ENCODE measurements around the gene CTNNA3.

The CTNNA3 gene

DNA sequence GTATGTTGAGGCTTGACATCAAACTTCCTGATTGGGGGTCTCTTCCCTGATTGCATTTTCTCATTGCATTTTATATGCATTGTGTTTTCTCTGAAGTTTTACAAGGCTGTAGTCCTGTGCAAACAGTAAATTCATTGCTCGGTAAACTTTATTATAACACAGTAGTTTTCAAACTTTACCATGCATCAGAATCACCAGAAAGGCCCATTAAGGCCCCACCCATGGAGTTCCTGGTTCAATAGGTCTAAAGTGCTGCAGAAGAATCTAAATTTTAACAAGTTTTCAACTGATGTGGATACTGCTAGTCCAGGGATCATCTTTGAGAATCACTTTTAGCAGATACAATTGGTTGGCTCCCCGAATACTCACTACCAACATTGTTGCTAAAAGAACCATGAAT is 1404.9 kb downstream of the CTNNA3 start:
- no peak overlapping the region for H3K4me3 ChIP-seq (ENCODE audit: low read depth in 1 of 2, low read length in 2 of 2)
- no peaks in the 10 kb centered on the region for H3K27me3 ChIP-seq (ENCODE audit: control insufficient read depth in 1 of 2, insufficient read depth in 2 of 2, low read length in 2 of 2)
- no peak overlapping the region for H3K9ac ChIP-seq (ENCODE audit: low read depth in 1 of 2, low read length in 2 of 2)
- H3K4me1 ChIP-seq (ENCODE audit: control insufficient read depth in 1 of 2, insufficient read depth in 2 of 2, low read length in 2 of 2) = no peaks in the 10 kb centered on the region
- H3K36me3 ChIP-seq (ENCODE audit: control insufficient read depth in 1 of 2, insufficient read depth in 2 of 2, low read length in 2 of 2) = no peaks in the 10 kb centered on the region
- H3K27ac ChIP-seq (ENCODE audit: low read depth, low read length) = no peak overlapping the region
- no peaks in the 10 kb centered on the region for H3K9me3 ChIP-seq (ENCODE audit: control insufficient read depth in 1 of 2, low read length in 2 of 2)

DNA sequence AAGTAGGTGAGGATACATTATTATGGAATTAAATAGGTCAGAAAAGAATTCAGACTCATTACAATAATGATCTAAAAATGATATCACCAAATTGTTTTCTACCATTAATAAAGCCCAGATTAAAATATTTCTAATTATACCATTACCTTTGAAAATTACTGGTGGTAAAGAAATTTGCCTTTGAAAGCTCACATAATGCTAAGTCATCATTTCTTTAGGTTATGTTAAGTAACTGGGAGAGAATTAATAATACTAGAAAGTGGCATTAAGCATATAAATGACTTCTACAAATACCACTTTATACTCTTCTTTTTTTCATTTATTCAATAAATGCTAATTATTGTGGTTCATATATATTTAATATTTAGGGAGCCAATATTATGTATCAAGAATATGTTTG is 1411.4 kb downstream of the CTNNA3 start:
- Histone ChIP-seq H3K9ac (ENCODE audit: low read depth in 1 of 2, low read length in 2 of 2) (no peak overlapping the region), H3K27ac (ENCODE audit: low read depth, low read length) (no peak overlapping the region), H3K4me3 (ENCODE audit: low read depth in 1 of 2, low read length in 2 of 2) (no peak overlapping the region), H3K4me1 (ENCODE audit: control insufficient read depth in 1 of 2, insufficient read depth in 2 of 2, low read length in 2 of 2) (no peaks in the 10 kb centered on the region), H3K9me3 (ENCODE audit: control insufficient read depth in 1 of 2, low read length in 2 of 2) (no peaks in the 10 kb centered on the region), H3K36me3 (ENCODE audit: control insufficient read depth in 1 of 2, insufficient read depth in 2 of 2, low read length in 2 of 2) (no peaks in the 10 kb centered on the region), H3K27me3 (ENCODE audit: control insufficient read depth in 1 of 2, insufficient read depth in 2 of 2, low read length in 2 of 2) (no peaks in the 10 kb centered on the region)

DNA sequence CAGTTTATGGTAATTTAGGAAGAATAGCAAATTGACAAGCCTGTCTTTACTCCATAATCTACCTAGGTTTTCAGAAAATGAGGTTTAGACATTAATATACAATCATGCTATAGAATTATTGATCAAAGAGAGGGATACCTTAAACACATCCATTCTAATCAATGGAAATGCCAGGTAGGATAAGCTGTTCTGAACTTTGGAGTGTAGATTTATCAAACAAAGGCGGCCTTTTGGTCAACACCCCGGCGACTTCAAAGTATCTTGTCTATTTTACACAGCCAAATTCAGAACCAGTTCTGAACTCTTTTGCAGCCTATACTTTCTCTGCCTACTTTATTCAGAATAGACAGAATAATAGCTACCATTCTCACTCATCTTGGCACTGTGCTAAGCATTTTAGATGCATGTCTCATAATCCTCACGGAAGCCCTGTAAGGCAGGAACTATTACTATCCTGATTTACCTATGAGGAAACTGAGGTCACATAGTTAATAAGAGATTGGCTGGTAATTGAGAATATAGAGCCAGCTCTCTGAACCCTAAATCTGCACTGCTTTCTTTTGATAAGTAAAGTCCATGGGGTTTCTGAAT is 1412.0 kb downstream of the CTNNA3 start:
- Histone ChIP-seq H3K4me1 (ENCODE audit: control insufficient read depth in 1 of 2, insufficient read depth in 2 of 2, low read length in 2 of 2) (no peaks in the 10 kb centered on the region), H3K4me3 (ENCODE audit: low read depth in 1 of 2, low read length in 2 of 2) (no peak overlapping the region), H3K27ac (ENCODE audit: low read depth, low read length) (no peak overlapping the region), H3K9me3 (ENCODE audit: control insufficient read depth in 1 of 2, low read length in 2 of 2) (no peaks in the 10 kb centered on the region), H3K27me3 (ENCODE audit: control insufficient read depth in 1 of 2, insufficient read depth in 2 of 2, low read length in 2 of 2) (no peaks in the 10 kb centered on the region), H3K36me3 (ENCODE audit: control insufficient read depth in 1 of 2, insufficient read depth in 2 of 2, low read length in 2 of 2) (no peaks in the 10 kb centered on the region), H3K9ac (ENCODE audit: low read depth in 1 of 2, low read length in 2 of 2) (no peak overlapping the region)

DNA sequence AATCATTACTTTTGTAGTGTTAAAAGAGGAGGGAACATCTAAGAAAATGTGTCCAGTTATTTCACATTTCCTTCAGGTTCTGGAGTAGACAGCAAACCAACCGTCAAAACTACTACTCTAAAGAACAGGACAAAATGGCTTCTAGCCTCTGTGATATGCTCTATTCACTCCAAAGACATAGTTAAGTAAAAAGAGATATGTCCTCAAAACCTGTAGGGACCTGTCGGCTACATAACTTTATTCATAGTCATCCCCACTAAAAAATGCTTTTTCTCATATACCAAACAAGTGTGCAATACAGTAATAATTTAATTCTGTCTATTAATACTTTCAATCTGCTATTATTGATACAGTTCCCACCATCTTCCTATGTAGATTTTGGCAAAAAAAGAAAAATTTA is 1412.9 kb downstream of the CTNNA3 start:
- H3K36me3 ChIP-seq (ENCODE audit: control insufficient read depth in 1 of 2, insufficient read depth in 2 of 2, low read length in 2 of 2) = no peaks in the 10 kb centered on the region
- H3K9ac ChIP-seq (ENCODE audit: low read depth in 1 of 2, low read length in 2 of 2) = no peak overlapping the region
- no peak overlapping the region for H3K27ac ChIP-seq (ENCODE audit: low read depth, low read length)
- no peaks in the 10 kb centered on the region for H3K4me1 ChIP-seq (ENCODE audit: control insufficient read depth in 1 of 2, insufficient read depth in 2 of 2, low read length in 2 of 2)
- H3K9me3 ChIP-seq (ENCODE audit: control insufficient read depth in 1 of 2, low read length in 2 of 2) = no peaks in the 10 kb centered on the region
- no peaks in the 10 kb centered on the region for H3K27me3 ChIP-seq (ENCODE audit: control insufficient read depth in 1 of 2, insufficient read depth in 2 of 2, low read length in 2 of 2)
- H3K4me3 ChIP-seq (ENCODE audit: low read depth in 1 of 2, low read length in 2 of 2) = no peak overlapping the region

DNA sequence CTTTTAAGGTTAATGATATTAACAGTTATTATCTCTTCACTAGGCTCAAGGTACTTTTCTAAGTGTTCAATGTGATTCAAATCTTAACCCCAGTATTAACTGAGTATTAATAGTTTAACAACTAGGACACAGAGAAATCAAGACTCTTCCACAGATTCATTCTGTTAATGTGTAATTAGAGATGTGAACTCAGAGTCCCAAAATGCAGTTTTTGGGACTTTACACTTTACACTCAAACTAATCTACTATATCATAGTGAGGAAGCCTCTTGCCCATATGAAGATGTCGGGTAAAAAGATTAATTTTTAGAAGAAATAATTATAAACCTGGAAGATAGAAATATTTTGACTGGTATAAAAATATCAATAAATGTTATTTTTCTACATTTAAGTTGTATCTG is 1414.7 kb downstream of the CTNNA3 start:
- Histone ChIP-seq H3K27me3 (ENCODE audit: control insufficient read depth in 1 of 2, insufficient read depth in 2 of 2, low read length in 2 of 2) (no peaks in the 10 kb centered on the region), H3K27ac (ENCODE audit: low read depth, low read length) (no peak overlapping the region), H3K36me3 (ENCODE audit: control insufficient read depth in 1 of 2, insufficient read depth in 2 of 2, low read length in 2 of 2) (no peaks in the 10 kb centered on the region), H3K4me1 (ENCODE audit: control insufficient read depth in 1 of 2, insufficient read depth in 2 of 2, low read length in 2 of 2) (no peaks in the 10 kb centered on the region), H3K9ac (ENCODE audit: low read depth in 1 of 2, low read length in 2 of 2) (no peak overlapping the region), H3K9me3 (ENCODE audit: control insufficient read depth in 1 of 2, low read length in 2 of 2) (no peaks in the 10 kb centered on the region), H3K4me3 (ENCODE audit: low read depth in 1 of 2, low read length in 2 of 2) (no peak overlapping the region)

DNA sequence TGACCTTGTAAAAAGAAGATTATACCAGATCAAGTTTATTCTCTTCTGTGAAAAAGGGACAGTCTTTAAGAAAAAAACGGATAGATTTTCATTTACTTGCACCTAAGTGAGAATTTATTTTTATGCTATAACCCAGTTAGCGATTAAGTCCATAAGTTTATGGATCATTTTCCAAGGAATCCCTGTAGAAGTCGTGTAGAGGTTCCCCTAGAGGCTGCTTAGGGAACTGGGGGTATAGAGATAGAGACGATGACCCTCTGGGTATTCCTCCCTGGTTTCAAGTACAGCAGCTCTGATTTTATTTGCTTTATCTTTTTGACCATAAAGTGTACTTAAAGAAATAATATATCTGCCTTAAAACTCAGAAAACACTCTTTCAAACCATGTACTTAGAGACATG is 1418.5 kb downstream of the CTNNA3 start:
- H3K27me3 ChIP-seq (ENCODE audit: control insufficient read depth in 1 of 2, insufficient read depth in 2 of 2, low read length in 2 of 2) = no peaks in the 10 kb centered on the region
- no peak overlapping the region for H3K27ac ChIP-seq (ENCODE audit: low read depth, low read length)
- H3K4me1 ChIP-seq (ENCODE audit: control insufficient read depth in 1 of 2, insufficient read depth in 2 of 2, low read length in 2 of 2) = no peaks in the 10 kb centered on the region
- no peak overlapping the region for H3K9ac ChIP-seq (ENCODE audit: low read depth in 1 of 2, low read length in 2 of 2)
- no peaks in the 10 kb centered on the region for H3K36me3 ChIP-seq (ENCODE audit: control insufficient read depth in 1 of 2, insufficient read depth in 2 of 2, low read length in 2 of 2)
- no peaks in the 10 kb centered on the region for H3K9me3 ChIP-seq (ENCODE audit: control insufficient read depth in 1 of 2, low read length in 2 of 2)
- no peak overlapping the region for H3K4me3 ChIP-seq (ENCODE audit: low read depth in 1 of 2, low read length in 2 of 2)

DNA sequence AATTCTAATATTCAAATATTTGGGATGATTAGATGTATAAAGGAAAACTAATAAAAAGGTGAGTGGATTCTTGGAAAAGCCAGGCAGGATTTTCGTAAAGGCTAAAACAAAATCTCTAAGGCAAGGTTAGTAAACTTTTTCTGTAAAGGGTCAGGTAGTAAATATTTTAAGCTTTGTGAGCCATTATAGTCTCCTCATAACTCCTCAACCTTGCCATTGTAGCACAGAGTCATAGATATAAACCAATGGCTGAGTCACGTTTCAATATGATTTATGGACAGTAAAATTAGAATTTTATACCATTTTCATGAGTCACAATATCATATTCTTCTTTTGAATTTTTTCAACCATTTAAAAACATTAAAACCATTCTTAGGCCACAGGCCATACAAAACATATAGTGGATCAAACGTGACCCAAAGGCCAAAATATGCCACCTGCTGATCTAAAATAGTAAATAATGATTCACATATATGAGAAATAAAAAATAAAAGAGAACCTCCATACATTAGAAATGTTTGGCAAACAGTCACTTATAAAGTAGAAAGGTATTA is 1422.0 kb downstream of the CTNNA3 start:
- Histone ChIP-seq H3K27ac (ENCODE audit: low read depth, low read length) (no peak overlapping the region), H3K9ac (ENCODE audit: low read depth in 1 of 2, low read length in 2 of 2) (no peak overlapping the region), H3K27me3 (ENCODE audit: control insufficient read depth in 1 of 2, insufficient read depth in 2 of 2, low read length in 2 of 2) (no peaks in the 10 kb centered on the region), H3K4me3 (ENCODE audit: low read depth in 1 of 2, low read length in 2 of 2) (no peak overlapping the region), H3K36me3 (ENCODE audit: control insufficient read depth in 1 of 2, insufficient read depth in 2 of 2, low read length in 2 of 2) (no peaks in the 10 kb centered on the region), H3K4me1 (ENCODE audit: control insufficient read depth in 1 of 2, insufficient read depth in 2 of 2, low read length in 2 of 2) (no peaks in the 10 kb centered on the region), H3K9me3 (ENCODE audit: control insufficient read depth in 1 of 2, low read length in 2 of 2) (no peaks in the 10 kb centered on the region)

DNA sequence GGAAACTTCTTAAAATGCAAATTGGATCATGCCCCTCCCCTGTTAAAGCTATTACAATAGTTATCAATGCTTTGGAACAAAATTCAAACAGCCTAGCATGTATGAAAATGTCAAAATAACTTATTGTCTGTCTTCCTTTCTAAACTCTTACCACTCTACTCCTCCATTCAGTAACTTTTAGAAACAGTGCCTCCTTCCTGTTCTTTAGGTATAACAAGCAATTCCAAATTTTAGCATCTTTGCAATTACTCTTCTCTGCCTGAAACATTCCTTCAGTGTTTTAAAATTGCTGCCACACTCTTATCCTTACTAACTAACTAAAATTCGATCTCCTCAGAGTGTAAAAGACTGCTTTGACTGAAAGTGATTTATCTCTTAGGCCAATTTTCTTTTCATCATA is 1430.6 kb downstream of the CTNNA3 start:
- Histone ChIP-seq H3K27me3 (ENCODE audit: control insufficient read depth in 1 of 2, insufficient read depth in 2 of 2, low read length in 2 of 2) (no peaks in the 10 kb centered on the region), H3K27ac (ENCODE audit: low read depth, low read length) (no peak overlapping the region), H3K9me3 (ENCODE audit: control insufficient read depth in 1 of 2, low read length in 2 of 2) (no peaks in the 10 kb centered on the region), H3K4me3 (ENCODE audit: low read depth in 1 of 2, low read length in 2 of 2) (no peak overlapping the region), H3K4me1 (ENCODE audit: control insufficient read depth in 1 of 2, insufficient read depth in 2 of 2, low read length in 2 of 2) (no peaks in the 10 kb centered on the region), H3K9ac (ENCODE audit: low read depth in 1 of 2, low read length in 2 of 2) (no peak overlapping the region), H3K36me3 (ENCODE audit: control insufficient read depth in 1 of 2, insufficient read depth in 2 of 2, low read length in 2 of 2) (no peaks in the 10 kb centered on the region)

DNA sequence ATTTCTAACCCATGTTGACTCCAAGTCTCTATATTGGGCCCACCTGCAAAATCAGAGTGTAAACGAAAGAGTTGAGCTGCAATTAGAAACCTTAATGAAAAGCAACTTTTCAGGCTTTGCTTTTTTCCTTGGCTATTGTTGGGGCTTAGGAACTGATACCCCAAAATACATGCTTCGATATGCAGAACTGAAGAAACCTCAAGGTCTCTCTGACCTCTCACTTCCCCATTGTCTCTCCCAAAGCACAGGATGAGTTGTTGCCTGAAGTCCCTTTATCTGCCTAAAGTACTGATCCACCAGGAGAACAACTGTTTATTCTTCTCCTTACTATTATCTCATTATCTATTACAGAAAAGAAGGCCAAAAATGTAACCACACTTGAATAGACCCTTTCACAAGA is 1436.2 kb downstream of the CTNNA3 start:
- H3K9ac ChIP-seq (ENCODE audit: low read depth in 1 of 2, low read length in 2 of 2) = no peak overlapping the region
- H3K4me3 ChIP-seq (ENCODE audit: low read depth in 1 of 2, low read length in 2 of 2) = no peak overlapping the region
- H3K9me3 ChIP-seq (ENCODE audit: control insufficient read depth in 1 of 2, low read length in 2 of 2) = no peaks in the 10 kb centered on the region
- no peaks in the 10 kb centered on the region for H3K36me3 ChIP-seq (ENCODE audit: control insufficient read depth in 1 of 2, insufficient read depth in 2 of 2, low read length in 2 of 2)
- no peak overlapping the region for H3K27ac ChIP-seq (ENCODE audit: low read depth, low read length)
- H3K27me3 ChIP-seq (ENCODE audit: control insufficient read depth in 1 of 2, insufficient read depth in 2 of 2, low read length in 2 of 2) = no peaks in the 10 kb centered on the region
- no peaks in the 10 kb centered on the region for H3K4me1 ChIP-seq (ENCODE audit: control insufficient read depth in 1 of 2, insufficient read depth in 2 of 2, low read length in 2 of 2)

DNA sequence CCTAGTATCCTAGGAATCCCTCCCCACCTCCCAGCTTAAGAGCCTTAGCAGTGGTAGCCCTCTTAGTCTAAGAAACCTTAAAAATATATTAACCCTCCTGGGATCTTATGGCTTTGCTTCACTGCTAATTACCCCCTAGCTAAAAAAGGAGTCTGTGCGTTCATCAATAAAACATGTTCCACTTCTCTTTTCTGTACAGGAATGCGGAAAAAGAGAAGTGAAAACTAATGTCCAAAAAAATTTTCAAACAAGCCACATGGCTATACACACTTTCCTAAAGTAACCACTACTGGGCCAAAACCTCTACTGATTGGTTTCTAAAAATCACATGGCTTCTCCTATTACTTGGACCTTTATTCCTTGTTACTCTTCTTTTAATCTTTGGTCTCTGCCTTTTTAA is 1437.3 kb downstream of the CTNNA3 start:
- Histone ChIP-seq H3K4me1 (ENCODE audit: control insufficient read depth in 1 of 2, insufficient read depth in 2 of 2, low read length in 2 of 2) (no peaks in the 10 kb centered on the region), H3K27me3 (ENCODE audit: control insufficient read depth in 1 of 2, insufficient read depth in 2 of 2, low read length in 2 of 2) (no peaks in the 10 kb centered on the region)

DNA sequence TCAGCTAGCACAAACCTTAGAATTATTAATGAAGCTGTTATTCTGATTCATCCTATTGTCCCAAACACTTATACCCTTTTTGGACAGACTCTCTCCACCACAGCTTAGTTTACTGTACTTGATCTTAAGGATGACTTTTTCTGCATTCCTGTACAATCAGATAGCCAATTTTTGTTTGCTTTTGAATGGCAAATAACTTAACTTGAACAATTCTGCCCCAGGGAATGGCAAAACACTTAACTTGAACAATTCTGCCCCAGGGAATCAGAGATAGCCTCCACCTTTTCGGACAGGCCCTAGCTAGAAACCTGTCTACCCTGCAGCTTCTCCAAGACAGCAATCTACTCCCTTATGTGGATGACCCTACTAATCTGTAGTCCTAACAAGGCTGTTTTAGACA is 1438.2 kb downstream of the CTNNA3 start:
- Histone ChIP-seq H3K36me3 (ENCODE audit: control insufficient read depth in 1 of 2, insufficient read depth in 2 of 2, low read length in 2 of 2) (no peaks in the 10 kb centered on the region), H3K4me1 (ENCODE audit: control insufficient read depth in 1 of 2, insufficient read depth in 2 of 2, low read length in 2 of 2) (no peaks in the 10 kb centered on the region), H3K9me3 (ENCODE audit: control insufficient read depth in 1 of 2, low read length in 2 of 2) (no peaks in the 10 kb centered on the region), H3K27me3 (ENCODE audit: control insufficient read depth in 1 of 2, insufficient read depth in 2 of 2, low read length in 2 of 2) (no peaks in the 10 kb centered on the region), H3K9ac (ENCODE audit: low read depth in 1 of 2, low read length in 2 of 2) (no peak overlapping the region), H3K4me3 (ENCODE audit: low read depth in 1 of 2, low read length in 2 of 2) (no peak overlapping the region), H3K27ac (ENCODE audit: low read depth, low read length) (no peak overlapping the region)

More for the DNA sequence above, 1437.3 kb downstream of the CTNNA3 start:
- no peak overlapping the region for H3K4me3 ChIP-seq (ENCODE audit: low read depth in 1 of 2, low read length in 2 of 2)
- H3K36me3 ChIP-seq (ENCODE audit: control insufficient read depth in 1 of 2, insufficient read depth in 2 of 2, low read length in 2 of 2) = no peaks in the 10 kb centered on the region
- H3K27ac ChIP-seq (ENCODE audit: low read depth, low read length) = no peak overlapping the region
- H3K9ac ChIP-seq (ENCODE audit: low read depth in 1 of 2, low read length in 2 of 2) = no peak overlapping the region
- no peaks in the 10 kb centered on the region for H3K9me3 ChIP-seq (ENCODE audit: control insufficient read depth in 1 of 2, low read length in 2 of 2)

Data from duodenal mucosa (tissue), 2 donors.